ENCODE measurements around the gene HDAC4.

DNA sequence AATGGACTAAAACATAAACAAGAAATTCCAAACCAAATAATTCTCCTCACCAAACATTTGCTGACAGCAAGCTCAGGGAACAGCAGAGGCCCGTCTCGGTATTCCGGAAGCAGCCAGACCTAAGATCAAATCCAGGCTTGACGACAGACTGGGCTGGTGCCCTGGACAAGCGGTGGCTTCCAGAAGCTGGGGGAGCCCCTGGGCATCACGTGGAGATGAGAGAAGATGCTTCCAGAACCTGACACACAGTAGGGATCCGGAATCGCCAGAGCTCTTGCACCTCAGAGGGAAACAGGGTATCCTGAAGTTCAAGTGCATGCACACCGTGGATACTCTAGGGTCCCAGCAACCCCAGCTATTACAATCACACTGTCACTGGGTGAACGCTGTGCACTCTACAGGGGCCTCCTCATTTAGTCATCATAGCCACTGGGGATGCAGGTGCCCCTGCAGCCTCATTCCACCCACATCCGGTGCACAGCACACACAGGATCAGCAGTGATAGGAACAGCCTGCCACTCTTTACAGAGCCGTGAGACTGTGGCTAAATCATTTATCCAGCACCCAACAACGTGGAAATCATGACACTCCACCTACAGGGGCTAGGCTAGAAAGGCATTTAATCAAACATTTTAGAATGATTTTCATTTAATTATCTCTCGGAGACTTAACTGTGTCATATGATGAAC lies 102.6 kb downstream of the HDAC4 start:
- TF ChIP-seq, protein P1, sequence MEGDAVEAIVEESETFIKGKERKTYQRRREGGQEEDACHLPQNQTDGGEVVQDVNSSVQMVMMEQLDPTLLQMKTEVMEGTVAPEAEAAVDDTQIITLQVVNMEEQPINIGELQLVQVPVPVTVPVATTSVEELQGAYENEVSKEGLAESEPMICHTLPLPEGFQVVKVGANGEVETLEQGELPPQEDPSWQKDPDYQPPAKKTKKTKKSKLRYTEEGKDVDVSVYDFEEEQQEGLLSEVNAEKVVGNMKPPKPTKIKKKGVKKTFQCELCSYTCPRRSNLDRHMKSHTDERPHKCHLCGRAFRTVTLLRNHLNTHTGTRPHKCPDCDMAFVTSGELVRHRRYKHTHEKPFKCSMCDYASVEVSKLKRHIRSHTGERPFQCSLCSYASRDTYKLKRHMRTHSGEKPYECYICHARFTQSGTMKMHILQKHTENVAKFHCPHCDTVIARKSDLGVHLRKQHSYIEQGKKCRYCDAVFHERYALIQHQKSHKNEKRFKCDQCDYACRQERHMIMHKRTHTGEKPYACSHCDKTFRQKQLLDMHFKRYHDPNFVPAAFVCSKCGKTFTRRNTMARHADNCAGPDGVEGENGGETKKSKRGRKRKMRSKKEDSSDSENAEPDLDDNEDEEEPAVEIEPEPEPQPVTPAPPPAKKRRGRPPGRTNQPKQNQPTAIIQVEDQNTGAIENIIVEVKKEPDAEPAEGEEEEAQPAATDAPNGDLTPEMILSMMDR (conservative IDR thresholded peaks at IDR 0.05), result no peak
- no peak for TF ChIP-seq EZH2 (IDR thresholded peaks at IDR 0.05; ENCODE audit: low read depth)
